GM21526 (cell line): Measurements from ENCODE around the gene GMPS.
"Not testable (repeated sequence)": the region's sequence is repeated elsewhere in the genome, so short reads cannot be mapped to it uniquely, and the experiment has no call there.

Experiments
- ATAC-seq: cut with Tn5 transposase; IDR thresholded peaks from one replicate; pipeline ENCODE4 v1.9.1; 2021; ENCODE audit warnings: moderate library complexity; ENCODE audit not compliant: unreplicated experiment, low FRiP score

GMPS gene

DNA sequence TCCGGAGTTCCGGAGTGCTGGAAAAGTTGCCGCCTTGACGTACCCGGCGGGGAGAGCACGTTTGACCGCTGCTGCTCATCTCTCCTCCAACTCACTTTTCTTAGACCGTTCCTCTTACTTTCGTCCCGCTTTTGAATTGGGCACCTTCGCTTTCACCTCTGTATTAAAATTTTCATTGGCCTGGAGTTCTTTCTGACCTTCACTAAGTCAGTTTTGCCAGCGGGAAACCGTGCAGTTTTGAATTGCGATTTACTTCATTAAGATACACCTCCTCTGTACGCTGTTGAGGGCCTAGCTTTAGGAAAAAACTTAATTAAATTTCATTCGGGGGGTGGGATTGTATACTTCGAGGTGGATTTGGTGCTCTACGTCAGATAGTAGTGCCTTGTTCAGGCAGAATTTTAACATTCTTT is 1.3 kb downstream of the GMPS start:
- peak; percentile 3 for ATAC-seq

DNA sequence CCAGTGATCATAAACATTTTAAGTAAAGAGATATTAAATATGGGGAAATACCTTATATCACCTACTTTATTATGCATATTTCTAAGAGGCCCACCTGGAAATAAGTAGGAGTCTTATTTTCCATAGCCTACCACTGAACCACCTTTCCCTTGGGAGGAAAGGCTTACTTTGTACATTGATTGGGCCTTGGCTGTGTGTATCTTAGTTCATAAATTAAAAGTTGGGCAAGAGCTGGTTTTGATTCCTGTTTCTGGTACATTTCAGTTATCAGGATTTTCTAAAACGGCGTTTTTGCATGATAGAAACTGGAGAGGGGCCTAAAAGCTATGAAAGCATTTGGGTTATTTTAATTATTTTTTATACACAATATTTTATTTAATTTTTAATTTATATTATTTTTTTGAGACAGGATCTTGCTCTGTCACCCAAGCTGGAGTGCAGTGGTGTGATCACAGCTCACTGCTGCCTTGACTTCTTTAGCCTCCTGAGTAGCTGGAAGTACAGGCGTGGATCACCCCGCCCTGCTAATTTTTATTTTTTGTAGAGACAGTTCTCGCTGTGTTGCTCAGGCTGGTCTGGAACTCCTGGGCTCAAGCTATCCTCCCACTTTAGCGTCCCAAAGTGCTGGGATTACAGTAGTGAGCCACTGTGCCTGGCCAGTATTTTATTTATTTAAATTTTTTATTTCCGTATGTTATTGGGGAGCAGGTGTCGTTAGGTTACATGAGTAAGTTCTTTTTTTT is 2.6 kb downstream of the GMPS start:
- no peak for ATAC-seq

DNA sequence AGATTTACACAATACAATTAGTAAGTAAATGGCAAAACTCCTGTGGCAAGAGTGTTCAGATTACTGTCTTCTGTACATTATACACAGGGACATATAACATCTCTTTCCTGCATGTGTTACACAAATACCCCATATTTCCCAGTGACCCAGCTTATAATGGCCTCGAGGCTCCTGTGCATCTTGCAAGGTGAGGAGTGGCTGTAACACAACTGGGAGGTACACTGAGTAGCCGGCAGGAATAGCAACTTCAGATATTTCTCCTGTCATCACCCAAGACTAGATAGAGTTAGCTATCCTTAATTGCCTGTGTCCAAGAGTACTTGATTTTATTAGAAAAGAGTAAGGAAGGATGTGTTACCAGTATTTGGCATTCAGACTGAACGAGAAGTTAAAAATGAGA is 5.6 kb downstream of the GMPS start:
- no peak for ATAC-seq

DNA sequence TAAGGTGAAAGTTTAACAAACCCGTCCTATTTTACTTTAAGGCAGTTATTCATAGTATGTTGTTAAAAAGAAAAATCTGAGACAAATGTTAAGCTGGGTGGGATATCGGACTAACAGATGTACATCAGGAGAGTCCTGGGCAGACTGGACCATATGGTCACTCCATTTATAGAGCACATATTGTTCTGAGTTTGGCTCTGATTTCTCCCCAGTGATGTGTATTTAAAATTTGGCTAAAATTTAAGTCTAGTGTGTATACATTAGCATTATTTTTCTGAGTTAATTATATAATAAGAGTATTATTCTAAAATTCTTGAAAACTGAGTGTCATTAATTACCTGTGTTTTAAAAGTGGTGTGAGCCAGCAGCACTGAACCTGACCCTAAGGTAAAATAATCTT is 6.1 kb downstream of the GMPS start:
- ATAC-seq = no peak

DNA sequence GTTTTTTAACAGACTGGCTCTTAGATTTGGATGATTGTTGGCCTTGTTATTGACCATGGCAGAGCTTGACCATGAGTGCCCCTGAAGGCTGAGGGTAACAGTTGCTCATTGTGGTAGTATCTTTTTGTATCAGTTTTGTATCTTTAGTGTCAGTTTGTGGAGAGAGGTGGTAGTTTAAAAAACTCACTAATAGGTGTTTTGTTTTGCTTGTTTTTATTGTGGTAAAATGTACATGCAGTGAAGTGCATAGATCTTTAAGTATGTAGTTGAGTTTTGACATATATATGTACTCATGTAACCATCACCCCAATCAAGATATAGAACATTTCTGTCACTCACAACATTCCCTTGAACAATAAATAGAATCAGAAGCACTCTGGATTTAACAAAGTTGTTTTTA is 9.8 kb downstream of the GMPS start:
- no peak for ATAC-seq

DNA sequence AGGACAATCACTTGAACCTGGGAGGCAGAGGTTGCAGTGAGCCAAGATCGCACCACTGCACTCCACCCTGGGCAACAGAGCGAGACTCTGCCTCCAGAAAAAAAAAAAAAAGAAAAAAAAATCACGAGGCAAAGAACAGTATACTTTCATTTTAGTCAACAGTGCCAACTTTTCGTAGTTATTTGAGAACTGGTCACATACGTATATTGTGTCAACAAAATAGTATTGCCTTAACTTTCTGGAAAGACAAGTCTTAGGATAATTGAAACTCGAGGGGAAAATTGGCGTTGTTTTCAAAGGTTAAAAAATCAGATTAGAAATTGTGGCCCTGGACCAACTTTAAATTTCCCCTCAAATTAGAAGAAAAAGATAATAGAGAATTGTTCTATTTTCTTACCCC is 13.8 kb downstream of the GMPS start:
- no peak for ATAC-seq

DNA sequence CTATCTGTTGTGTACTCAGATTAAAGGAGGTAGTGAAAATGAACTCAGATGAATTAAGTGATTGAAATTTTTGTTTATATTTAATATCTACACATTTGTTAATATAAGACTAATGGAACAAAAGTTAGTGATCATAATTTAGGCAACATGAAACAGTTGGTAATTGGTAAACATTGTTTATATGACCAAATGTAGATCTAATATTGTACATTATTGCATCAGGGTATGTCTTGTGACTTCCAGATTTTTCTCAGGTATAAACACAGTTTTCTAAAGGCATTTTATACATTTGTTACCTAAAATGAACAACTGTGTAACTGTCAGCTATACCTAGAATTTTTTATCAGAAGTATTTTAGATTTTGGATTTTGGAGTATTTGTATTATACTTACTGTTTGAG is 14.8 kb downstream of the GMPS start:
- no peak for ATAC-seq

DNA sequence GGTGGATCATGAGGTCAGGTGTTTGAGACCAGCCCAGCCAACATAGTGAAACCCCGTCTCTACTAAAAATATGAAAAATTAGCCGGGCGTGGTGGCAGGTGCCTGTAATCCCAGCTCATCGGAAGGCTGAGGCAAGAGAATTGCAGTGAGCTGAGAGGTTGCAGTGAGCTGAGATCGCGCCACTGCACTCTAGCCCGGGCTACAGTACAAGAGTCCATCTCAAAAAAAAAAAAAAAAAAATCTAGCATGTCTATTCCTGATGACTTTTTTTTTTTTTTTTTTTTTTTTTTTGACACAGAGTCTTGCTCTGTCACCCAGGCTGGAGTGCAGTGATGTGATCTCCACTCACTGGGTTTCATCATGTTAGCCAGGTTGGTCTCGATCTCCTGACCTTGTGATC is 15.9 kb downstream of the GMPS start:
- not testable (repeated sequence) for ATAC-seq

DNA sequence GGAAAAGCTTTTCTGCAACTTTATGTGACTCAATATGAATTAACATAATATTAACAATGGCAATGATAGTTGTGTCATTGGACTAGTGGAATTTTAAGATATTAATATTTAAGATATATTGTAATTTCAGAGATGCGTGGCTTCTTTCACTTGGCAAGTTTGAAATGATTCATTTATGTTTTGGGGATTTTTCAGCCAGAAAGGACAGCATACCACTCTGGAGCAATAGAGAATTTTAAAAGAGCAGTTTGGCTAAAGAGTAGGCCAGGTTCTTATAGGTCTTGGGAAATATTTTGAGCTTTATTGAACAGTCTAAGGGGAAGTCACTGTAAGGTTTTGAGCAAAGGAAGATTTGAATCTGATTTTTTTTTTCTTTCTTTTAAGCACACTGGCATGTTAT is 16.5 kb downstream of the GMPS start:
- no peak for ATAC-seq

DNA sequence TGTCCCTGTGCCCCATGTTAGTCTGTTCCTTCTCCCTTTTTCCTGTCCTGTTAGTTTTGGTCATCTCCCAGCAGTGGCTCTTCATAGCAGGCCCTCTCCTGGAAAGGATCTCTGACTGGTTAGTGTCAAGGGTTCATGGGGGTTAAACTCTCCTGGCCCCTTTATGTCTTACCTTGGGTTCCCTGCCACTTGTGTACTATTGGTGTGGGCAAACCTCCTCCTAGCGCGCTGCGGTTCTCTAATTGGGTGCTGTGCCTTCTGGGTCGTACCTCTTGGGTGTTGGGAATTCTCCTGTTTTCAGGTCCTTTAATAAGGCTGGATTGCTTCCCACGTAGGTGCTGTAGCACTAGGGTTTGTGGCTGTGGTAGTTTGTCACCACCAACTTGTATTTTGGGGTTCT is 18.8 kb downstream of the GMPS start:
- ATAC-seq = no peak

DNA sequence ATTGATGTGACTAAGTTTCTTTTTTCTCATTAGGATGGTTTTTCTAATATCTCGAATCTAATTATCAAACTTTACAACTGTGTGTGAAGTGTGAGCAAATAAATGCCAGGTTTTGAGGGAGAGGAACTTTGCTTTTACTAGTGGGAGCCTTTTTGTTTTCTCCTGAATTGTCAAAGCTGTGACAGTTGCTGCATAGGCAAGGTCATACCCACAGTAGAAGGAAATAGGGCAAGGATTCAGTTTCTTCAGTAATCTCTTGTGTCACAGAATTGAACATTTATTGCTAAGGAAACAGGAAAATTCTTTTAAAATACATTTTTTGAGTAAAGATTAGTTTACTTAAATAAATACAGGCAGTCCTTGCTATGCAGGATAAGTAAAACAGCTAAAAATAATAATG is 19.5 kb downstream of the GMPS start:
- no peak for ATAC-seq

DNA sequence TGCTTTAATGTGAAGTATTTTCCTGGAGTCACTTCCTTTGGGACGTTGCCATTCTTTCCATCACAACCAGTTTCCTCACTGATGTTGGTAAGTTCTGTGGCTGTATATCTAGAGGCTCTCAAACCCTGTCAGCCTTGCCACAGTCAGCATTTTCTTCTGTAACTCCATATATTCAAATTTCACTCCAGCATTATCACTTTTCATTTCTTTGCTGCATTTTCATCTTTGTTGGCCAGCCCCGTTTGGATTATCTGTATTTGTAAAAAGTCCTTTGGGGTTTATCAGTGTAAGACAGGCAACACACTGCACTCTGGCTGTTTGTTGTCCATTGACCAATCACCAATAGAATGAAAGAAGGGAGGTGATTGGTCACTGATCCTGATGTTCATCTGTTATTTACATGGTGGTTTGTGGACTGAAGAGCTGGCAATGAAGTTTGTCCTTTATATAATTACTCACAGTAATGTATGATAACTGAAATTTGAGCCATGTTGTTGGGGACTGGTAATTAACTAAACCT is 20.3 kb downstream of the GMPS start:
- ATAC-seq = peak; percentile 50

DNA sequence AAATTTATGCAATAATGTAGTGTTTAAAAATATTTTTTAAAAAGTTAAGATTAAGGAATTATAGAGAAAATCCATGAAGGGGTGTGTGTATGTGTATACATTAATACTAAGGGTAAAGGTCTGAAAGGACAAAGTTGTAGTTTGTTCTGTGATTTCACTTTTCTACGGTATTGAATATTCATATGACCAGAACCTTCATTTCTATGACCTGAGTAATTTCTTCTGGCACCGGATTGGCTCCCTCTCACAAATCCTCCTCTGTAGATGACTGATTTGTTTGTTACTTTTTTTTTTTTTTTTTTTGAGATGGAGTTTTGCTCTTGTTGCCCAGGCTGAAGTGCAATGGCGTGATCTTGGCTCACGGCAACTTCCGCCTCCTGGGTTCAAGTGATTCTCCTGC is 20.9 kb downstream of the GMPS start:
- no peak for ATAC-seq

DNA sequence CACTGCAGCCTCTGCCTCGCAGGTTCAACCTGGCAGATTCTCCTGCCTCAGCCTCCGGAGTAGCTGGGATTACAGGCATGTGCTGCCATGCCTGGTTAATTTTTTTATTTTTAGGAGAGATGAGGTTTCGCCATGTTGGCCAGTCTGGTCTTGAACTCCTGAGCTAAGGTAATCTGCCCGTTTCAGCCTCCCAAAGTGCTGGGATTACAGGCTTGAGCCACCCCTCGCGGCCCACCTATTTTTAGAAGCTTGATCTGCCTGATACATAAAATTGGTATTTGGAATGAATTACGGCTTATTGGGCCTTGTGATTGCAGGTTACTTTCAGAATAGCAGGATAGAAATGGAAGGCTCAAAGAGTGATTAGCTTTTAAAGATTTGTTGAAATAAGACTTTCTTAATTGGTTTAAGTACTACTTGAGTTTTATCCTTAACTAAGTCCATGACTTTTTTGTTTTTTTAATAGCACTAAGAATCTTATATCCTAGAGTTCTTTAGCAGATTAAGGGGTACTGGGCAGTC is 25.0 kb downstream of the GMPS start:
- no peak for ATAC-seq

DNA sequence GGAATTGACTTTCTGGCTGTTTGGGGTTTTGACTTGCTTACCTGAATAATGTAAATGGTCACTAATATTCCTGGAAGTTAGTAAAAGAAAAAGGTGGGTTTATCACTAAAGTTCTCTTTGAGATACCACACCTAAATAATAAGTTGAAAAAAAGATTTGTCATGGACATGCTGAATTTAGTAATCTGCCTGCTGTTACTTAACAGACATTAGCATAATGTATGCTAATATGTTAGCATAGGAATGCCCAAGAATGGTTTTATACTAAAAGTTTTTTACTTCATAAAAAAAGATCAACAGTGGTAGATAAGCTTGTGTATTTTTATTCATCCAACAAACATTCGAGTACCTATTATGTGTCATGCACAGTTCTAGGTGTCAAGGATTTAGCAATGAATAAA is 36.5 kb downstream of the GMPS start:
- no peak for ATAC-seq

DNA sequence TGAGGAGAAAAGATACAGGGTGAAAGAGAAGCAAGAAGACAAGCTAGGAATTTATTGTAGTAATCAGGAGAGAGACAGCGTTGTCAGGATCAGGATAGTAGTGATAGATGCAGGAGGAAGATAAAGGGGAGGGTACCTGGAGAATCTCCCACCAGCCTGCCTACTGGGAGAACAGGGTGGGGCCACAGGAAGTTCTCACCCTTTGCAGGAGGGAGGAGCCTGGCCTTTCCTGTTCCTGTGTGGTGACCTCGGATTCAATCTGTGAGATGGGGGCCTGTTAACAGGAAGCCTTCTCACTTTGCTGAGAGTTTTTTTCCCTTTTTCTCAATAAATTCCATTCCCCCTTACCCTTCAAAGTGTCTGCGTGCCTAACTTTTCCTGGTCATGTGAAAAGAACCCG is 37.6 kb downstream of the GMPS start:
- ATAC-seq = no peak

DNA sequence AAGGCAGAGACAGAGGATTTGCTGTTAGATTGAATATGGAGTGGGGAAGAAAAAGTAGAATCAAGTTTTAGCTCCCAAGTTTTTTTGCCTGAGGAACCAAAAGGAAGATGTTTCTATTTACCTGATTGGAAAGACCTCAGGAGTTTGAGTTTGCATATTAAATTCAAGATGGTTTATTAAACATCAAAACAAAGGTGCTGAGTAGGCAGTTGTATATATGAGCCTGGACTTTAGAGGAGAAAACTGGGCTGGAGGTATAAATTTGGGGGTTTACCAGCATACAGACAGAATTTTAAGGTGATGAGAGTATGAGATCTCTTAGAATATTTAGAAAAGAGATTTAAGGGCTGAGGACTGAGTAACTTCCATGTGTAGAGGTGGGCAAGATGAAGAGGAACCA is 38.2 kb downstream of the GMPS start:
- no peak for ATAC-seq

DNA sequence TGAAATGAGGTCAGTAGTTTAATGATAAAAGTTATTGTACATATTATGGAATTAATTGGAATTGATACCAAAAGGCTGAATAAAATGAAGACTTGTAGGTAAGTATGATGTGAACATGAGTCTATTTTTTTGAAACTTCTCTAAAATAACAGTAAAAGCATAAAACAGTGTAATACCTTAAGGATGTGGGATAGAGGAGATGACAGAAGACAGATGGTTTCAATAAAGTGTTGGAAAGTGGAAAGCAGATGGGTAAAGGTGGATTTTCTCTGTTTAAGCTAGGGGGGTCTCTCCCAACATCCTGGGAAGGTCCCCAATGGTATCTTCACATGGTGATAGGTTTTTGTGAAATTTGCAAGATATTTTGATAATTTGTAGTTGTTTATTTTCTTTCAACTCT is 41.6 kb downstream of the GMPS start:
- no peak for ATAC-seq

DNA sequence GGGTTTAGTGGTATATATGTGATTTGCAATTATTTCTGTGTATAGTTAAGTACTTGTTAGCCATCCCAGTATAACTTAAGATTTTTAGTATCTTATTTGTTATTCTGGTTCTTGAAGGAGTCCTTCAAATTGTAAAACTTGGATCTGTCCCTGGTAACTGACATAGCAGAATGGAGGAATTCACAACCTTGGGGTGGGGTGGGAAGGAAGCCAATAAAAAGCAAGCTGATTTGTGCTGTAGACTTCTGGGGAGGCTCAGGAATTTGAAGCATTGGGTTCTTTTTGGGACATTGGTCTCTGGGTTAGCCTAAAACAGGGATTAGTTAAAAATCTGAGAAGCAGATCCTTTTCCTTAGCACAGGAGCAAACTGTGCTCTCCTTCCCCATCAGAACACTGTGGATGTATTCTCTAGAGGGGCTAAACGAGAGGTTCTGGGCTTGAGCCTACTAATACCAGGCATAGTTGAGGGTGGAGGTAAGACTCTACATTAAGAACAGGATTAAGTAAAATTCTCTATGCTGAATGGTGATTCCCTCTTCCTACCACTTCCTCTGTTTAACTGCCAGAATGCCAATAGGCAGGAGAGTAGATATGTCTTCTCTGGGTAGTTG is 42.2 kb downstream of the GMPS start:
- ATAC-seq = no peak

DNA sequence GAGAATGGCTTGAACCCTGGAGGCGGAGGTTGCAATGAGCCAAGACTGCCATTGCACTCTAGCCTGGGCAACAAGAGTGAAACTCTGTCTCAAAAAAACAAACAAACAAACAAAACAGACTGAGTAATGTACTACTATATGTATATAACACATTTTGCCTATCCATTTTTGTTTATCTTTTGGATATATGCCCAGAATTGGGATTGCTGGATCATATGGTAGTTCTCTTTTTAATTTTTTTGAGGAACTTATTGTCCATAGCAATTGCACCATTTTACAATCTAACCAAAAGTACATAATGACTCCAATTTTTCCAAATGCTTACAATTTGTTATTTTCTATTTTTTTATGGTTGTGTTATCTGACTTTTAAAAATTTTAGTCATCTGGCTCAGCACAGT is 47.3 kb downstream of the GMPS start:
- no peak for ATAC-seq

DNA sequence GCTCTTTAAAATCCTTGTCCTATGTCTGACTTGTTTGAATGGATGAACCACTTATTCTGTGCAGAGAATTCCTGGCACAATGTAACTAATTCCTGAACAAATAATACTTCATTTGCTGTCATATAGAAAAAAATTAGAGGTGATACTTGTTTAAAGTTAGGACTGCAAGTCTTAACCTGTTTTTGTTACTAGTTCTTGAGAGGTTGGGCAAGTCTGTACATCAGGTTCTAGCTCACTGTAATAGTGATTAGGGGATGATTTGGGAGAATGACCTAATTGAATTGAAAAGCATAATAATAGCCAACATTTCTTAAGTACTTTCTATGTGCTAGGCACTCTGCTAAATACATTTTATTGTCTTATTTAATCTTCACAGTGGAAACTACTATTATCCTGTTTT is 49.3 kb downstream of the GMPS start:
- ATAC-seq = no peak

DNA sequence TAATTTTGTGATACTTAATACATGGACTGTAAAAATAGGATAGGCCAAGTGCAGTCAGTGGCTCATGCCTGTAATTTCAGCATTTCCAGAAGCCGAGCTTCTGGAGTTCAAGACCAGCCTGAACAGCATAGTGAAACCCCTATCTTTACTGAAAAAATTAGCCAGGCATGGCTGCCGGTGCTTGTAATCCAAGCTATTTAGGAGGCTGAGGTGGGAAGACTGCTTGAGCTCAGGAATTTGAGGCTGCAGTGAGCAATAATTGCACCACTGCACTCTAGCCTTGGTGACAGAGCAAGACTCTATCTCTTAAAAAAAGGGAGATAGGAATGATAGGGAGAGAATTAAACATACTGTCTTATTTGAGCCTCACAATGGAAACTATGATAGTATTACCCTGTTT is 51.0 kb downstream of the GMPS start:
- ATAC-seq = no peak
